Kidney epithelial cell (primary cell): ENCODE data around the gene POLG. TPM values are rescaled to one million over a fixed set of nuclear protein-coding genes. Genes with fewer than 3 reads are reported as not detected.
A peak's percentile ranks its signal among the peaks of the same experiment; 100 is the strongest.

Source experiments
- DNase-seq: peaks from one replicate; pipeline ENCODE4 v3.0.0-alpha.2; 2010; ENCODE audit warnings: low read depth
- H3K27me3 ChIP-seq: 2 replicates; pipeline ENCODE4 v1.6.0; 2011; ENCODE audit warnings: low read length; ENCODE audit not compliant: control insufficient read depth, insufficient read depth
- H3K36me3 ChIP-seq: 2 replicates; pipeline ENCODE4 v1.5.1; 2011; ENCODE audit warnings: low read length; ENCODE audit not compliant: control insufficient read depth, insufficient read depth
- H3K4me3 ChIP-seq: 2 replicates; pipeline ENCODE4 v1.5.1; 2011; ENCODE audit warnings: low read depth, mild to moderate bottlenecking, control low read depth, low read length
- total RNA-seq: library from RNA; depleted of rRNA; stranded (reverse); fragments of >200 nt; gene quantifications from 2 replicates; pipeline ENCODE4 v1.2.3, GENCODE V29; 2015
- TF ChIP-seq, protein P1 (sequence below): IDR thresholded peaks from 2 replicates; pipeline ENCODE4 v1.5.1; 2011; ENCODE audit warnings: mild to moderate bottlenecking, moderate library complexity, low read length, control low read depth, inconsistent platforms; ENCODE audit not compliant: insufficient read depth, poor library complexity, severe bottlenecking

The POLG gene
- total RNA-seq, 1 donor from 2014 or later, result 59.1 TPM

DNA sequence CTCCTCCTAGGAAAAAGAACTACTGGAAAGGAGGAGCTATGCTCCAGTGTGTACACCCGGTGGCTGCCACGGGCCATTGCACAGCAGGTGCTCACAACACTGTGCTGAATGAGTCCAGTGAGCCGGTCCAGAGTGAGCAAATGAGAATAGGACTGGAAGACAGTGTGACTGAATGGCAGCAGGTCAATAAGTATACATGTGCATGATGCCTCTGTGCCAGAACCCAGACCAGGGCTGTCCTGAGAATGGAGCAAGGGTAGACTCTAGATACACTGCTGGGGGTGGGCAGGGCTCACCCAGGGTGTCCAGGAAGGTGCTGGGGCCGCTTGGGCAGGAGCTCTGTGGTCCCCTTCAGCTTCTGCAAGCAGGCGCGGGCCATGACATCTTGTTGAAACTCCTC lies 8.3 kb downstream of the POLG start:
- Histone ChIP-seq H3K27me3 (no peaks in the 10 kb centered on the region), H3K4me3 (no peak overlapping the region), H3K36me3 (peaks cover 16% of the 10 kb centered on the region)
- DNase-seq, result no peak
- TF ChIP-seq, protein P1, sequence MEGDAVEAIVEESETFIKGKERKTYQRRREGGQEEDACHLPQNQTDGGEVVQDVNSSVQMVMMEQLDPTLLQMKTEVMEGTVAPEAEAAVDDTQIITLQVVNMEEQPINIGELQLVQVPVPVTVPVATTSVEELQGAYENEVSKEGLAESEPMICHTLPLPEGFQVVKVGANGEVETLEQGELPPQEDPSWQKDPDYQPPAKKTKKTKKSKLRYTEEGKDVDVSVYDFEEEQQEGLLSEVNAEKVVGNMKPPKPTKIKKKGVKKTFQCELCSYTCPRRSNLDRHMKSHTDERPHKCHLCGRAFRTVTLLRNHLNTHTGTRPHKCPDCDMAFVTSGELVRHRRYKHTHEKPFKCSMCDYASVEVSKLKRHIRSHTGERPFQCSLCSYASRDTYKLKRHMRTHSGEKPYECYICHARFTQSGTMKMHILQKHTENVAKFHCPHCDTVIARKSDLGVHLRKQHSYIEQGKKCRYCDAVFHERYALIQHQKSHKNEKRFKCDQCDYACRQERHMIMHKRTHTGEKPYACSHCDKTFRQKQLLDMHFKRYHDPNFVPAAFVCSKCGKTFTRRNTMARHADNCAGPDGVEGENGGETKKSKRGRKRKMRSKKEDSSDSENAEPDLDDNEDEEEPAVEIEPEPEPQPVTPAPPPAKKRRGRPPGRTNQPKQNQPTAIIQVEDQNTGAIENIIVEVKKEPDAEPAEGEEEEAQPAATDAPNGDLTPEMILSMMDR, result no peak

DNA sequence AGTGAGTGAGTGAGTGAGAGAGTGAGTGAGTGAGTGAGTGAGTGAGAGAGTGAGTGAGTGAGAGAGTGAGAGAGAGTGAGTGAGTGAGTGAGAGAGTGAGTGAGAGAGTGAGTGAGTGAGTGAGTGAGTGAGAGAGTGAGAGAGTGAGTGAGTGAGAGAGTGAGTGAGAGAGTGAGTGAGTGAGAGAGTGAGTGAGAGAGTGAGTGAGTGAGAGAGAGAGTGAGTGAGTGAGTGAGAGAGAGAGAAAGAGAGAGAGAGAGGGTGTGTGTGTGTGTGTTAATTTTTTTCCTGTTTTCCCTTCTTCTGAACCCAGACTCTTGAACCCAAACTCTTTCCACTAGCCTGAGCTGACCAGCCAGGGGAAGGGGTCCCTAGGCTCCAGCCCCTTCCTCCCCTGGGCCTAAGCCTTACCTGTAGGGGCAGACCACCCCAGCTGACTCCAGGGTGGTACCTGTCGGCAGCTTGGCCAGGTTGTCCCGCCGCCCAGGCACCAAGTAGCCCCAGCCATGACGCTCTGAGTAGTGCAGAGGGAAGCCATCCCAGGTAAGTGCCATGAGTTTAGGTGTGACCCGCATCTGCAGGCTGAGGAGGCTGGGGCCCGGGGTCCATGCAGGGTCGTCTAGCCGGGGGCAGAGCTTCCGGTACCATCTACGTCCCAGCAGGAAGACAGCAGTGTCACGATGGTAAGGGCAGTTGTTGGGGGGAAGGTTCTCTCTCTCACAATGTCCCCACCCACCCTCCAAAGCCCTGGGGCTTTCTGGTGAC lies 9.4 kb downstream of the POLG start:
- no peak for DNase-seq
- peaks cover 18% of the 10 kb centered on the region for H3K36me3 ChIP-seq
- H3K27me3 ChIP-seq, result no peaks in the 10 kb centered on the region
- TF ChIP-seq, protein P1, result no peak
- no peak overlapping the region for H3K4me3 ChIP-seq

DNA sequence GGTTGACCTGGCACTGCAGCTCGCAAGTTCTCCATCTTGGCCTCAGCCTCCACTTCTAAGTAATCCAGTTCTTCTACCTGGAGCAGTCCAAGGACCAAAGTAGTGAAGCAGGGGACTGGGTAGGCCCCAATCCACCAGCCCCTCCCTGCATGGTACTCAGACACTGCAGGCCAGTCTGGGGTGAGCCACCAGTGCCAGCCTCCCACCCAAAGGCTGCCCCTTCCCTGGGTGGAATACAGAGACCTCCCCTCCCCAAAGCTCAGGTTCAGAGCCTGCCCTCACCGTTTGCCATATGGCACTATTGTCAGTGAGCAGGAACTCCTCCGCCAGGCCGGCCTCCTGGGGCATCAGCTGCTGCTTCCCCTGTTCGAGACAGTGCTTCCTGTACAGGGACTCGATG lies 10.8 kb downstream of the POLG start:
- no peaks in the 10 kb centered on the region for H3K27me3 ChIP-seq
- TF ChIP-seq, protein P1, result no peak
- DNase-seq, result no peak
- no peak overlapping the region for H3K4me3 ChIP-seq
- H3K36me3 ChIP-seq, result peaks cover 17% of the 10 kb centered on the region

DNA sequence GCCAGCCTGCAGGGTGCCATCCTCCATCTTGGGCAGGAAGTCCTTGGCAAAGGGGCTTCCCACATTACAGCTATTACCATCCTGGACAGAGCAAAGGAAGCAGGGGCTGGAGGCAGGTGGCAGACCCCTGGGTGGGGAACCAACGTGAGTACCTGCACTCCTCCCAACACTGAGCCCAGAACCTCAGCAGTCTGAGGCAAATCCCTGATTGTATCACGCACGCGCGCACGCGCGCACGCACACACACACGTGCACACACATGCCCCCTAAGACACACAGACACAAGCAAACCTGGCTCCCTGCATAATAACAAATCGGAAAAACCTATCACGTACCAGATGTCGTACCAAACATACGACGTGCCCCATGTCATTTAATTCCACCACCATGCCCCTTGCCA lies 11.8 kb downstream of the POLG start:
- no peak for DNase-seq
- no peaks in the 10 kb centered on the region for H3K27me3 ChIP-seq
- TF ChIP-seq, protein P1, result no peak
- peaks cover 15% of the 10 kb centered on the region for H3K36me3 ChIP-seq
- no peak overlapping the region for H3K4me3 ChIP-seq

DNA sequence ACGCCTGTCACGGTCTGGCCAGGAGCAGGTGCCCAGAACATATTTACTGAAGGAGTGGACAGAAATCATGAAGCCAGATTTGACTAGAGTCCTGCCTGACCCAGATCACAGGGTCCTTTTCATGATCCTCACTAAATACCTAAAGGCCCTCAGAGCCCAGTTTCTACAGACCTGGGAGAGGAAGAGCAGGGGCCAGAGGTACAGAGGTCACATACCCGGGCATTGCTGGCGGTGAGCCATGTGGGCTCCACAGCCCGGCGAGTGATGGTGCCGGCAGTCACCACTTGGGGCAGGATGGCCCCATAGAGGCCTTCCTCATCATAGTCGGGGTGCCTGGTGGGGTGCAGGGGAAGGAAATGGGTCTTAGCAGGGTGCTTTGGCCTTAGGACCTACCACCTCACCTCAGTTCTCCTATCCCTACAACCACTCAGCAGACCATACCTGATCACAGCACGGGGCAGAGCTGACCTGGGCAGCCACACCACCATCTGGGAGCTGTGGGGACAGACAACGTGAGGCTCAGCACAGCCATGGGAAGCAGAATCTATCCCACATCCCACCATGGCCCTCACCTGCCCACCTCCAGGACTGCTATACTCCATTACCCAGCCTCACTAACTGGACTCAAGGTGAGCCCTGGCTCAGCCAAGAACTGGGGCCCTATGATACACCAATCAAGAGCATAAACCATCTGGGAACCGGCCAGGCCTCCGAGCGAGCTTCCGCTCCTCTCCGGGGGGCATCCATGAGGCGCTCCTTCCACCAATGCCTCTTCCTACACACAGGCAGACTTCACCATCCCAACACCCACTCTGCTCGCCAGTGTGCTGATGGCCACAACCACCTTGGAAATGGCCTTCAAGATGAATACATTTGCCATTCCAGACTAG lies 12.9 kb downstream of the POLG start:
- no peak overlapping the region for H3K4me3 ChIP-seq
- H3K36me3 ChIP-seq, result peaks cover 18% of the 10 kb centered on the region
- no peaks in the 10 kb centered on the region for H3K27me3 ChIP-seq
- TF ChIP-seq, protein P1, result peak; percentile 12
- no peak for DNase-seq
